Left ventricle myocardium inferior (tissue), 1 donor: ENCODE results near the gene AGAP1. TPM values are rescaled to one million over a fixed set of nuclear protein-coding genes. Genes with fewer than 3 reads are reported as not detected.

ENCODE experiments used
- DNase-seq: peaks from one replicate; pipeline ENCODE4 v3.0.0-alpha.2; 2020
- H3K27ac ChIP-seq: fragments of 200-600 bp; replicated peaks from 2 replicates; pipeline ENCODE4 v1.8.0; 2021
- H3K27me3 ChIP-seq: fragments of 200-600 bp; 2 replicates; pipeline ENCODE4 v1.8.0; 2021; ENCODE audit warnings: low read depth
- H3K36me3 ChIP-seq: fragments of 200-600 bp; 2 replicates; pipeline ENCODE4 v1.8.0; 2021
- H3K4me1 ChIP-seq: fragments of 200-600 bp; 2 replicates; pipeline ENCODE4 v1.8.0; 2021
- H3K4me3 ChIP-seq: fragments of 200-600 bp; 2 replicates; pipeline ENCODE4 v1.8.0; 2021; ENCODE audit warnings: mild to moderate bottlenecking, moderate library complexity
- H3K9me3 ChIP-seq: fragments of 200-600 bp; replicated peaks from 2 replicates; pipeline ENCODE4 v1.8.0; 2021
- intact Hi-C: fragments of 100-400 bp; cut with micrococcal nuclease; formaldehyde crosslinking; loops from one replicate; pipeline ENCODE4 v1.11.0; 2022
- total RNA-seq: library from RNA; stranded (reverse); fragmentation: NEBNext Ultra II Directional; extraction: Animal tissue kit (Norgen Biotek cat#: 25700); gene quantifications from one replicate; pipeline ENCODE4 v1.2.1, GENCODE V29; 2021
- TF ChIP-seq, protein P1 (sequence below): fragments of 200-600 bp; IDR thresholded peaks from 2 replicates; pipeline ENCODE4 v1.8.0; 2021; ENCODE audit warnings: antibody characterized with exemption, mild to moderate bottlenecking, borderline replicate concordance
- donor health status: DM: no; HTN: yes; CAD: no; lungs with severe emphysema.

The AGAP1 gene
- total RNA-seq, 1 donor from 2014 or later, result 18.1 TPM

- H3K4me1 ChIP-seq, result peaks cover 37% of the 10 kb centered on the region
- H3K27ac ChIP-seq, result no peak overlapping the region
- no peaks in the 10 kb centered on the region for H3K36me3 ChIP-seq
- TF ChIP-seq, protein P1, sequence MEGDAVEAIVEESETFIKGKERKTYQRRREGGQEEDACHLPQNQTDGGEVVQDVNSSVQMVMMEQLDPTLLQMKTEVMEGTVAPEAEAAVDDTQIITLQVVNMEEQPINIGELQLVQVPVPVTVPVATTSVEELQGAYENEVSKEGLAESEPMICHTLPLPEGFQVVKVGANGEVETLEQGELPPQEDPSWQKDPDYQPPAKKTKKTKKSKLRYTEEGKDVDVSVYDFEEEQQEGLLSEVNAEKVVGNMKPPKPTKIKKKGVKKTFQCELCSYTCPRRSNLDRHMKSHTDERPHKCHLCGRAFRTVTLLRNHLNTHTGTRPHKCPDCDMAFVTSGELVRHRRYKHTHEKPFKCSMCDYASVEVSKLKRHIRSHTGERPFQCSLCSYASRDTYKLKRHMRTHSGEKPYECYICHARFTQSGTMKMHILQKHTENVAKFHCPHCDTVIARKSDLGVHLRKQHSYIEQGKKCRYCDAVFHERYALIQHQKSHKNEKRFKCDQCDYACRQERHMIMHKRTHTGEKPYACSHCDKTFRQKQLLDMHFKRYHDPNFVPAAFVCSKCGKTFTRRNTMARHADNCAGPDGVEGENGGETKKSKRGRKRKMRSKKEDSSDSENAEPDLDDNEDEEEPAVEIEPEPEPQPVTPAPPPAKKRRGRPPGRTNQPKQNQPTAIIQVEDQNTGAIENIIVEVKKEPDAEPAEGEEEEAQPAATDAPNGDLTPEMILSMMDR, result no peak
- no peak for DNase-seq
- peaks cover 17% of the 10 kb centered on the region for H3K27me3 ChIP-seq
- H3K4me3 ChIP-seq, result no peak overlapping the region
- no peaks in the 10 kb centered on the region for H3K9me3 ChIP-seq
- intact Hi-C loops, result no loop called here
These were observed 178.9 kb downstream of the AGAP1 start for GRCh38 chr2:235672720-235673119.

GRCh38 chr2:235674146-235674545, 180.3 kb downstream of the AGAP1 start:
- Histone ChIP-seq H3K27ac (no peak overlapping the region), H3K36me3 (no peaks in the 10 kb centered on the region), H3K4me1 (peaks cover 42% of the 10 kb centered on the region), H3K9me3 (no peaks in the 10 kb centered on the region), H3K27me3 (peaks cover 17% of the 10 kb centered on the region), H3K4me3 (no peak overlapping the region)
- TF ChIP-seq, protein P1, result no peak
- no peak for DNase-seq
- intact Hi-C loops, result no loop called here

DNA sequence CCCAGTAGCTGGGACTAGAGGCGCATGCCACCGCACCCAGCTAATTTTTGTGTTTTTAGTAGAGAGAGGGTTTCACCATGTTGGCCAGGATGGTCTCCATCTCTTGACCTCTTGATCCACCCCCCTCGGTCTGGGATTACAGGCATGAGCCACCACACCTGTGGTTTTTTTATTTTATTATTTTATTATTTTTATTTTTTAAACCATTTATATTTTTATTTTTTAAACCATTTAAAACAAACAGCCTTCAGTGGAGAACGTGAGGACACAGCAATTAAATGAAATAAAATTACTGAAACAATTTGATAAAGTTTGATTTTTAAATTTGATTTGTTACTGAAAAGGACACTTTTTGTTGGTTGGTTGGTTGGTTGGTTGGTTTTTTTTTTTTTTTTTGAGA, 181.0 kb downstream of the AGAP1 start:
- Histone ChIP-seq H3K9me3 (no peaks in the 10 kb centered on the region), H3K4me3 (no peak overlapping the region), H3K27me3 (peaks cover 17% of the 10 kb centered on the region), H3K27ac (no peak overlapping the region), H3K4me1 (peaks cover 48% of the 10 kb centered on the region), H3K36me3 (no peaks in the 10 kb centered on the region)
- DNase-seq, result no peak
- intact Hi-C loops, result no loop called here
- TF ChIP-seq, protein P1, result no peak

- no peak for DNase-seq
- intact Hi-C loops, result no loop called here
- H3K27me3 ChIP-seq, result peaks cover 16% of the 10 kb centered on the region
- H3K4me1 ChIP-seq, result peaks cover 48% of the 10 kb centered on the region
- TF ChIP-seq, protein P1, result no peak
- no peaks in the 10 kb centered on the region for H3K36me3 ChIP-seq
- no peaks in the 10 kb centered on the region for H3K9me3 ChIP-seq
- no peak overlapping the region for H3K27ac ChIP-seq
- no peak overlapping the region for H3K4me3 ChIP-seq
These were observed 182.1 kb downstream of the AGAP1 start for GRCh38 chr2:235675678-235676535.

GRCh38 chr2:235676536-235676799, 182.6 kb downstream of the AGAP1 start:
- no peak overlapping the region for H3K27ac ChIP-seq
- intact Hi-C loops, result no loop called here
- no peaks in the 10 kb centered on the region for H3K9me3 ChIP-seq
- no peaks in the 10 kb centered on the region for H3K36me3 ChIP-seq
- H3K4me3 ChIP-seq, result no peak overlapping the region
- TF ChIP-seq, protein P1, result no peak
- H3K4me1 ChIP-seq, result peaks cover 42% of the 10 kb centered on the region
- H3K27me3 ChIP-seq, result peaks cover 11% of the 10 kb centered on the region
- no peak for DNase-seq
